ENCODE results near the gene GNAS-AS1.

- TF ChIP-seq EZH2 (IDR thresholded peaks at IDR 0.05; ENCODE audit: borderline replicate concordance) (no peak), CTCF (IDR thresholded peaks at IDR 0.05; ENCODE audit: poor library complexity) (no peak)
These were observed 22.6 kb downstream of the GNAS-AS1 start for GRCh38 chr20:58828136-58828535.
